K562 (cell line): ENCODE measurements around the gene RNF213.

ENCODE experiments used
- CTCF ChIP-seq, 3 experiments: IDR thresholded peaks in 2 of 3; conservative IDR thresholded peaks in 1 of 3; 2 replicates each; pipeline ENCODE4 v1.5.1; 2011 to 2012; ENCODE audit warnings: low read length in 3 of 3, mild to moderate bottlenecking in 3 of 3, control low read depth in 2 of 3, improper control_type of control experiment in 1 of 3, inconsistent platforms in 1 of 3, low read depth in 1 of 3, mixed read lengths in 1 of 3, moderate library complexity in 1 of 3; ENCODE audit not compliant: insufficient read depth in 2 of 3
- EZH2 ChIP-seq: IDR thresholded peaks from 2 replicates; pipeline ENCODE4 v1.6.1; 2012; ENCODE audit warnings: low read depth, mild to moderate bottlenecking, inconsistent platforms, low read length, borderline replicate concordance
- HDAC6 ChIP-seq: IDR thresholded peaks from 2 replicates; pipeline ENCODE4 v1.6.1; 2012; ENCODE audit warnings: low read depth, mild to moderate bottlenecking, control low read depth, inconsistent platforms, low read length, moderate library complexity
- KAT7 ChIP-seq: sonication (generic); formaldehyde crosslinking; IDR thresholded peaks from 2 replicates; pipeline ENCODE4 v1.8.0; 2022; ENCODE audit warnings: missing genetic modification reagents, mild to moderate bottlenecking, borderline replicate concordance
- KLF16 ChIP-seq: IDR thresholded peaks from 2 replicates; pipeline ENCODE4 v1.6.1; 2016; ENCODE audit warnings: antibody characterized with exemption
- U2AF1 ChIP-seq: fragments of 200-400 bp; formaldehyde crosslinking; optimal IDR thresholded peaks from 2 replicates; pipeline ENCODE3; 2017; ENCODE audit warnings: mild to moderate bottlenecking, low read depth, low read length, moderate library complexity
- YY1 ChIP-seq, 3 experiments: IDR thresholded peaks; 2 replicates each; pipeline ENCODE4 v1.6.1; 2011; ENCODE audit warnings: low read length in 2 of 3, mild to moderate bottlenecking in 2 of 3, moderate library complexity in 2 of 3, borderline replicate concordance in 1 of 3, control low read depth in 1 of 3, low read depth in 1 of 3; ENCODE audit not compliant: insufficient read depth in 3 of 3, insufficient replicate concordance in 2 of 3, control insufficient read depth in 1 of 3, insufficient read length in 1 of 3; ENCODE audit errors: extremely low read depth in 1 of 3
- ZNF57 ChIP-seq: fragments of 450-650 bp; formaldehyde crosslinking; IDR thresholded peaks from 2 replicates; pipeline ENCODE4 v1.4.0; 2020; ENCODE audit warnings: mild to moderate bottlenecking, moderate library complexity

GRCh38 chr17:80374039-80374731 is 113.5 kb downstream of the RNF213 start:
- no peak for TF ChIP-seq CTCF (IDR thresholded peaks at IDR 0.05 in 2 of 3, conservative IDR thresholded peaks at IDR 0.05 in 1 of 3; ENCODE audit: insufficient read depth in 2 of 3, low read depth in 1 of 3, low read length in 3 of 3)
- no peak for TF ChIP-seq KLF16
- no peak for TF ChIP-seq EZH2
- TF ChIP-seq YY1 (IDR thresholded peaks at IDR 0.05; ENCODE audit: borderline replicate concordance in 1 of 3, control insufficient read depth in 1 of 3, extremely low read depth in 1 of 3, insufficient read depth in 3 of 3, insufficient read length in 1 of 3, insufficient replicate concordance in 2 of 3, low read depth in 1 of 3, low read length in 2 of 3) = no peak
- TF ChIP-seq KAT7 (CRISPR knock-in tag) = no peak
- TF ChIP-seq HDAC6 = no peak
- no peak for TF ChIP-seq ZNF57 (CRISPR knock-in tag)
- no peak for TF ChIP-seq U2AF1
